Common myeloid progenitor, CD34-positive (primary cell): ENCODE results near the gene SIGLEC10.

Experiments used
- CTCF ChIA-PET: fragments of 350-600 bp; sonication (Branson Sonifier 250); formaldehyde crosslinking; loops from one replicate; lab custom pipeline; 2021; ENCODE audit warnings: antibody characterized with exemption; lab: Charles Lee
- POLR2A ChIA-PET: fragments of 350-600 bp; sonication (Branson Sonifier 250); formaldehyde crosslinking; loops from one replicate; lab custom pipeline; 2021; ENCODE audit warnings: antibody characterized with exemption; lab: Charles Lee
- DNase-seq, 3 donors: peaks; one replicate each; pipeline versions ENCODE4 v3.0.0 to v3.0.0-alpha.2; 2013
- H3K27ac ChIP-seq, 2 experiments: 1 replicate in 1 of 2; 2 replicates in 1 of 2; pipeline ENCODE4 v1.7.0; 2013; ENCODE audit warnings: inconsistent platforms in 2 of 2, low read length in 2 of 2, mild to moderate bottlenecking in 2 of 2, low read depth in 1 of 2, moderate library complexity in 1 of 2; ENCODE audit not compliant: severe bottlenecking in 2 of 2, insufficient read depth in 1 of 2, poor library complexity in 1 of 2
- H3K27me3 ChIP-seq, 5 experiments: replicated peaks in 2 of 5; 1 replicate in 3 of 5; 2 replicates in 2 of 5; pipeline versions ENCODE4 v1.6.1 to v1.7.0; 2013; ENCODE audit warnings: low read length in 4 of 5, mild to moderate bottlenecking in 2 of 5, moderate library complexity in 2 of 5, inconsistent platforms in 1 of 5; ENCODE audit not compliant: insufficient read depth in 5 of 5, control insufficient read depth in 4 of 5
- H3K36me3 ChIP-seq, 4 experiments: 1 replicate in 2 of 4; 2 replicates in 2 of 4; pipeline versions ENCODE4 v1.6.1 to v1.7.0; 2013; ENCODE audit warnings: low read length in 3 of 4, control low read depth in 1 of 4, mild to moderate bottlenecking in 1 of 4; ENCODE audit not compliant: control insufficient read depth in 4 of 4, insufficient read depth in 4 of 4
- H3K4me1 ChIP-seq, 4 experiments: 1 replicate in 3 of 4; 2 replicates in 1 of 4; pipeline versions ENCODE4 v1.6.1 to v1.7.1; 2013; ENCODE audit warnings: low read length in 3 of 4, mild to moderate bottlenecking in 3 of 4, control low read depth in 1 of 4, inconsistent platforms in 1 of 4, moderate library complexity in 1 of 4; ENCODE audit not compliant: control insufficient read depth in 4 of 4, insufficient read depth in 4 of 4; ENCODE audit errors: control extremely low read depth in 1 of 4
- H3K4me3 ChIP-seq, 7 experiments: 1 replicate in 4 of 7; 2 replicates in 3 of 7; pipeline versions ENCODE4 v1.5.1 to v1.7.0; 2013; ENCODE audit warnings: mild to moderate bottlenecking in 7 of 7, low read length in 6 of 7, moderate library complexity in 6 of 7, inconsistent platforms in 2 of 7, low read depth in 2 of 7, control low read depth in 1 of 7; ENCODE audit not compliant: insufficient read depth in 4 of 7, control insufficient read depth in 1 of 7; ENCODE audit errors: extremely low read depth in 1 of 7
- H3K9me3 ChIP-seq, 5 experiments: 1 replicate in 4 of 5; 2 replicates in 1 of 5; pipeline versions ENCODE4 v1.6.1 to v1.7.1; 2013; ENCODE audit warnings: low read length in 4 of 5, mild to moderate bottlenecking in 2 of 5, inconsistent platforms in 1 of 5, low read depth in 1 of 5, moderate library complexity in 1 of 5; ENCODE audit not compliant: control insufficient read depth in 4 of 5, insufficient read depth in 2 of 5; ENCODE audit errors: control extremely low read depth in 1 of 5
- WGBS: methylation state at CpG from one replicate; pipeline ENCODE4 v1.1.5; 2013; ENCODE audit not compliant: insufficient coverage; 5-methylcytosine and 5-hydroxymethylcytosine counted together

The SIGLEC10 gene

GRCh38 chr19:51367565-51368365, 49.7 kb downstream of the SIGLEC10 start:
- Histone ChIP-seq H3K27me3 (no peaks in the 10 kb centered on the region), H3K9me3 (no peaks in the 10 kb centered on the region), H3K4me3 (peak overlapping the region; percentile 71 to 97 (median 79)), H3K4me1 (peaks cover 2 to 79% (median 68%) of the 10 kb centered on the region in 4 experiments), H3K36me3 (no peaks in the 10 kb centered on the region), H3K27ac (peak overlapping the region in 1 of 2 experiments; percentile 89)
- under 1% methylated on average over 47 of the region's 64 CpGs for WGBS
- POLR2A ChIA-PET: interaction anchor here (0.7 to 0.8 kb wide), 2 partner anchors 9 to 23 kb away, joined by 3 to 4 read pairs; partner anchors contain the start of gene C19orf84
- DNase-seq: peak; percentile 96 to 97 (median 97)
- CTCF ChIA-PET: interaction anchor here (1.5 kb wide), 1 partner anchor 36 kb away, joined by 3 read pairs; no protein-coding TSS in a partner anchor

- Histone ChIP-seq H3K27me3 (no peaks in the 10 kb centered on the region), H3K9me3 (no peaks in the 10 kb centered on the region), H3K4me3 (peak overlapping the region; percentile 71 to 97 (median 79)), H3K36me3 (no peaks in the 10 kb centered on the region), H3K27ac (peak overlapping the region; percentile 55 to 89), H3K4me1 (peaks cover 0 to 79% (median 67%) of the 10 kb centered on the region in 4 experiments)
- 0% methylated on average over 15 of the region's 15 CpGs for WGBS
- POLR2A ChIA-PET: interaction anchor here (0.7 kb wide), 1 partner anchor 23 kb away, joined by 4 read pairs; the partner anchor contains the start of gene C19orf84
- DNase-seq: no peak
- CTCF ChIA-PET: interaction anchor here (1.5 kb wide), 1 partner anchor 36 kb away, joined by 3 read pairs; no protein-coding TSS in a partner anchor
These were observed 50.2 kb downstream of the SIGLEC10 start for GRCh38 chr19:51367255-51367564.

GRCh38 chr19:51366389-51367254, 50.8 kb downstream of the SIGLEC10 start:
- Histone ChIP-seq H3K27ac (peak overlapping the region; percentile 55 to 89), H3K4me1 (peaks cover 0 to 73% (median 64%) of the 10 kb centered on the region in 4 experiments), H3K27me3 (no peaks in the 10 kb centered on the region), H3K9me3 (no peaks in the 10 kb centered on the region), H3K4me3 (peak overlapping the region; percentile 71 to 97 (median 79)), H3K36me3 (no peaks in the 10 kb centered on the region)
- POLR2A ChIA-PET: interaction anchor here (1.1 kb wide), 1 partner anchor 12 kb away, joined by 3 read pairs; no protein-coding TSS in a partner anchor
- CTCF ChIA-PET: interaction anchor here (1.5 to 1.6 kb wide), 2 partner anchors 26 to 35 kb away, joined by 3 to 4 read pairs; no protein-coding TSS in a partner anchor
- DNase-seq: peak; percentile 95 to 97 (median 97)
- WGBS: under 1% methylated on average over 43 of the region's 54 CpGs

- under 1% methylated on average over 20 of the region's 27 CpGs for WGBS
- no peak for DNase-seq
- H3K4me1 ChIP-seq: peaks cover 0 to 67% (median 57%) of the 10 kb centered on the region in 4 experiments
These were observed 51.5 kb downstream of the SIGLEC10 start, which contains the start of gene ETFB for GRCh38 chr19:51365965-51366388. ETFB (minus strand) TSS chr19:51366388; CDS start chr19:51366326, 62 bp downstream.

GRCh38 chr19:51365211-51365964, 52.1 kb downstream of the SIGLEC10 start:
- DNase-seq: peak in 2 of 3 donors; percentile 53 to 59
- H3K9me3 ChIP-seq: no peaks in the 10 kb centered on the region
- H3K4me3 ChIP-seq: peak overlapping the region; percentile 66 to 97 (median 85)
- H3K36me3 ChIP-seq: peaks cover 0 to 3% (median 0%) of the 10 kb centered on the region in 4 experiments
- WGBS: 44% methylated on average over 9 of the region's 10 CpGs
- peaks cover 0 to 61% (median 54%) of the 10 kb centered on the region in 4 experiments for H3K4me1 ChIP-seq
- peak overlapping the region; percentile 55 to 89 for H3K27ac ChIP-seq
- POLR2A ChIA-PET: interaction anchor here (0.6 to 1.1 kb wide), 3 partner anchors 10 to 68 kb away, joined by 3 to 5 read pairs (median 3); no protein-coding TSS in a partner anchor
- no peaks in the 10 kb centered on the region for H3K27me3 ChIP-seq
- CTCF ChIA-PET: interaction anchor here (0.9 to 1.6 kb wide), 6 partner anchors 22 to 53 kb away, joined by 3 to 5 read pairs (median 4); partner anchors contain the start of genes C19orf84, SIGLEC10 and VSIG10L

More at GRCh38 chr19:51365965-51366388, 51.5 kb downstream of the SIGLEC10 start, which contains the start of gene ETFB:
- ChIA-PET CTCF (interaction anchor here (0.9 to 1.6 kb wide), 5 partner anchors 22 to 52 kb away, joined by 3 to 5 read pairs (median 4); partner anchors contain the start of genes C19orf84, SIGLEC10 and VSIG10L), POLR2A (interaction anchor here (1.0 to 1.1 kb wide), 2 partner anchors 11 to 26 kb away, joined by 3 to 5 read pairs; no protein-coding TSS in a partner anchor)
- no peaks in the 10 kb centered on the region for H3K27me3 ChIP-seq
- H3K9me3 ChIP-seq: no peaks in the 10 kb centered on the region
- H3K36me3 ChIP-seq: peaks cover 0 to 3% (median 0%) of the 10 kb centered on the region in 4 experiments
- H3K4me3 ChIP-seq: peak within 1 kb of the TSS; percentile 71 to 97 (median 85)
- H3K27ac ChIP-seq: peak within 1 kb of the TSS; percentile 55 to 89
